Measurements from ENCODE around the gene GPS1.

Gene GPS1

DNA sequence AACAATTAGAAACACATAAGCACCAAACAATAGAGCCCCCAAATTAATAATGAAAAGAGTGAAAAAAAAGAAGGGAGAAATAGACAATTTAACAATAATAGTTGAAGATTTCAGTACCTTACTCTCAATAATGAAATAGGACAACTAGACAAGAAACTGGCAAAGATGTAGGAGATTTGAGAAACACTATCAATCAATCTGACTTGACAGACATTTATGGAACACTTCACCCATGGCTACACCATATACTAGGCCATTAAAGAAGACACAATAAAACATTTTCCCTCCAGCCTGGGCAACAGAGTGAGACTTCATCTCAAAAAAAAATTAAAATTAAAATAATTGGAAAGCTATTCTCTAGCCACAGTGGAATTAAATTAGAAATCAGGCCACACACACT lies 18.9 kb downstream of the GPS1 start:
- TF ChIP-seq, protein P1, sequence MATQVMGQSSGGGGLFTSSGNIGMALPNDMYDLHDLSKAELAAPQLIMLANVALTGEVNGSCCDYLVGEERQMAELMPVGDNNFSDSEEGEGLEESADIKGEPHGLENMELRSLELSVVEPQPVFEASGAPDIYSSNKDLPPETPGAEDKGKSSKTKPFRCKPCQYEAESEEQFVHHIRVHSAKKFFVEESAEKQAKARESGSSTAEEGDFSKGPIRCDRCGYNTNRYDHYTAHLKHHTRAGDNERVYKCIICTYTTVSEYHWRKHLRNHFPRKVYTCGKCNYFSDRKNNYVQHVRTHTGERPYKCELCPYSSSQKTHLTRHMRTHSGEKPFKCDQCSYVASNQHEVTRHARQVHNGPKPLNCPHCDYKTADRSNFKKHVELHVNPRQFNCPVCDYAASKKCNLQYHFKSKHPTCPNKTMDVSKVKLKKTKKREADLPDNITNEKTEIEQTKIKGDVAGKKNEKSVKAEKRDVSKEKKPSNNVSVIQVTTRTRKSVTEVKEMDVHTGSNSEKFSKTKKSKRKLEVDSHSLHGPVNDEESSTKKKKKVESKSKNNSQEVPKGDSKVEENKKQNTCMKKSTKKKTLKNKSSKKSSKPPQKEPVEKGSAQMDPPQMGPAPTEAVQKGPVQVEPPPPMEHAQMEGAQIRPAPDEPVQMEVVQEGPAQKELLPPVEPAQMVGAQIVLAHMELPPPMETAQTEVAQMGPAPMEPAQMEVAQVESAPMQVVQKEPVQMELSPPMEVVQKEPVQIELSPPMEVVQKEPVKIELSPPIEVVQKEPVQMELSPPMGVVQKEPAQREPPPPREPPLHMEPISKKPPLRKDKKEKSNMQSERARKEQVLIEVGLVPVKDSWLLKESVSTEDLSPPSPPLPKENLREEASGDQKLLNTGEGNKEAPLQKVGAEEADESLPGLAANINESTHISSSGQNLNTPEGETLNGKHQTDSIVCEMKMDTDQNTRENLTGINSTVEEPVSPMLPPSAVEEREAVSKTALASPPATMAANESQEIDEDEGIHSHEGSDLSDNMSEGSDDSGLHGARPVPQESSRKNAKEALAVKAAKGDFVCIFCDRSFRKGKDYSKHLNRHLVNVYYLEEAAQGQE (IDR thresholded peaks at IDR 0.05; ENCODE audit: low read depth): no peak
- no peak for TF ChIP-seq CEBPB (IDR thresholded peaks at IDR 0.05)

DNA sequence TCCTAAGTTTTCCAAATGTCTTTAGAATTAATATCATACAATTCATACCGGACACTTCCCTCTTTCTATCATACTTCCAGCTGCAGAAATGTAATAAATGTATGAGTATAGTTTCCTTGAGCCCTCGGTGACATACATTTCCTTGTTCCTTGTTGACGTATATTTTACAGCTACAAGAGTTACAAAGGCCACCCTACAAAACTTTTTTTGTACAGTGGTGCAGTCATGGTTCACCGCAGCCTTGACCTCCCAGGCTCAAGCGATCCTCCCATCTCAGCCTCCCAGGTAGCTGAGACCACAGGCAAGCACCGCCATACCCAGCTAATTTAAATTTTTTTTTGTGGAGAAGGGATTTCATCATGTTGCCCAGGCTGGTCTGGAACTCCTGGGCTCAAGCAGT lies 21.1 kb downstream of the GPS1 start:
- TF ChIP-seq YY1 (IDR thresholded peaks at IDR 0.05; ENCODE audit: low read depth) (no peak), FOXM1 (IDR thresholded peaks at IDR 0.05; ENCODE audit: borderline replicate concordance, low read depth) (no peak), TCF12 (IDR thresholded peaks at IDR 0.05; ENCODE audit: low read depth) (no peak), EP300 (IDR thresholded peaks at IDR 0.05; ENCODE audit: borderline replicate concordance) (no peak), EGR1 (IDR thresholded peaks at IDR 0.05) (no peak), CEBPB (IDR thresholded peaks at IDR 0.05) (no peak), RAD21 (IDR thresholded peaks at IDR 0.05; ENCODE audit: low read depth) (no peak), ZBTB7A (IDR thresholded peaks at IDR 0.05; ENCODE audit: low read depth) (no peak), CREB1 (IDR thresholded peaks at IDR 0.05; ENCODE audit: low read depth) (no peak), TEAD4 (IDR thresholded peaks at IDR 0.05) (no peak), TAF1 (IDR thresholded peaks at IDR 0.05; ENCODE audit: low read depth) (no peak), NFIC (IDR thresholded peaks at IDR 0.05) (no peak)
- TF ChIP-seq, protein P1 (IDR thresholded peaks at IDR 0.05; ENCODE audit: low read depth): no peak
- TF ChIP-seq, protein P2, sequence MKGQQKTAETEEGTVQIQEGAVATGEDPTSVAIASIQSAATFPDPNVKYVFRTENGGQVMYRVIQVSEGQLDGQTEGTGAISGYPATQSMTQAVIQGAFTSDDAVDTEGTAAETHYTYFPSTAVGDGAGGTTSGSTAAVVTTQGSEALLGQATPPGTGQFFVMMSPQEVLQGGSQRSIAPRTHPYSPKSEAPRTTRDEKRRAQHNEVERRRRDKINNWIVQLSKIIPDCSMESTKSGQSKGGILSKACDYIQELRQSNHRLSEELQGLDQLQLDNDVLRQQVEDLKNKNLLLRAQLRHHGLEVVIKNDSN (IDR thresholded peaks at IDR 0.05): no peak
- TF ChIP-seq, protein P3, sequence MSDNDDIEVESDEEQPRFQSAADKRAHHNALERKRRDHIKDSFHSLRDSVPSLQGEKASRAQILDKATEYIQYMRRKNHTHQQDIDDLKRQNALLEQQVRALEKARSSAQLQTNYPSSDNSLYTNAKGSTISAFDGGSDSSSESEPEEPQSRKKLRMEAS (IDR thresholded peaks at IDR 0.05): no peak

DNA sequence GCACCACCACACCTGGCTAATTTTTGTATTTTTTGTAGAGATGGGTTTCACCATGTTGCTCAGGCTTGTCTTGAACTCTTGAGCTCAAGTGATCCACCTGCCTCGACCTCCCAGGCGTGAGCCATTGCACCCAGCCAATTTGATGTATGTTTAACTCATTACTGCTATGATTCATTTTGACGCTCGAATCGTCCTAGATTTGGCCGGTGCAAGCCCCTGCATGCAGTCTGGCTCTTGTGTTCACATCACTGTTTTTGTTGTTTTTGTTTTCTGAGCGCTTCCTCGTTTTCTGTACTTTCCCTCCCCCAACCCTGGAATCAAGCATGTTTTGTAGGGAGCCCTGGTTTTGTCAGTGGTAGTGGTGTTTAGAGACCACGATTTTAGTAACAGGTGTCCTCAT lies 21.7 kb downstream of the GPS1 start:
- TF ChIP-seq, protein P1 (IDR thresholded peaks at IDR 0.05; ENCODE audit: low read depth): no peak
- TF ChIP-seq EP300 (IDR thresholded peaks at IDR 0.05; ENCODE audit: borderline replicate concordance) (no peak), EGR1 (IDR thresholded peaks at IDR 0.05) (no peak), YY1 (IDR thresholded peaks at IDR 0.05; ENCODE audit: low read depth) (no peak), CREB1 (IDR thresholded peaks at IDR 0.05; ENCODE audit: low read depth) (no peak), FOXM1 (IDR thresholded peaks at IDR 0.05; ENCODE audit: borderline replicate concordance, low read depth) (no peak), ZBTB7A (IDR thresholded peaks at IDR 0.05; ENCODE audit: low read depth) (no peak), TCF12 (IDR thresholded peaks at IDR 0.05; ENCODE audit: low read depth) (no peak), CEBPB (IDR thresholded peaks at IDR 0.05) (no peak)
- TF ChIP-seq, protein P2 (IDR thresholded peaks at IDR 0.05): no peak
- TF ChIP-seq, protein P3 (IDR thresholded peaks at IDR 0.05): no peak

DNA sequence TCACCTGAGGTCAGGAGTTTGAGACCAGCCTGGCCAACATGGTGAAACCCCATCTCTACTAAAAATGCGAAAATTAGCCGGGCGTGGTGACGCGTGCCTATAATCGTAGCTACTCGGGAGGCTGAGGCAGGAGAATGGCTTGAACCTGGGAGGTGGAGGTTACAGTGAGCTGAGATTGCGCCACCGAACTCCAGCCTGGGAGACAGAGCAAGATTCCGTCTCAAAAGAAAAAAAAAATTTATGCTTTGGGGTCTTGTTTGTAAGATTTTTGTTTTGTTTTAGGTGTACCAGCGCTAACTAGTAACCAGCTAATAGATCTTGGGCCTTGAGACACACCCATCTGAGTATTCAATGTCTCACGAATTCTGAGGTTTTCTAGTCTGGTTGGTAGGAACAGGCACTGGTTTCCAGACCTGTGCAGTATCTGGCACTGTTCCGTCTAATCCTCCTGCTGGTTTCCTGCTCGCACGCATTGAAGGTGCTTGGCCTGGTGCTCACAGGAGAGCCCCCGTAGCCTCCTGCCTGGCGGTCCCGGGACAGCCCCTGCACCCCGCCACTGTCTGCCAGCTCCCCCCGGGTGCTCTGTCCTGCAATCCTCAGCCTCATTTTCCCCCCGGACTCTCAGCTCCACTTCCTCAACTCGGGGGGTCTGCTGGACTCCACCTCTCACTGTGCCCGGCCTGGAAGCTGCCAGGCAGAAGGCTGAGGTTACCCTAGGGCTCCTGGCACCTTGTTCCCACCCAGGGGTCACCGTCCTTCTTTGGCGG lies 24.5 kb downstream of the GPS1 start:
- TF ChIP-seq YY1 (IDR thresholded peaks at IDR 0.05; ENCODE audit: low read depth) (no peak), EGR1 (IDR thresholded peaks at IDR 0.05) (no peak), RAD21 (IDR thresholded peaks at IDR 0.05; ENCODE audit: low read depth) (no peak), TAF1 (IDR thresholded peaks at IDR 0.05; ENCODE audit: low read depth) (no peak), FOXM1 (IDR thresholded peaks at IDR 0.05; ENCODE audit: borderline replicate concordance, low read depth) (no peak), CEBPB (IDR thresholded peaks at IDR 0.05) (no peak), TCF12 (IDR thresholded peaks at IDR 0.05; ENCODE audit: low read depth) (no peak)
- TF ChIP-seq, protein P3 (IDR thresholded peaks at IDR 0.05): no peak

Measured in Ishikawa (cell line).